Panc1 (cell line): ENCODE measurements around the gene FANCC. TPM values are rescaled to one million over a fixed set of nuclear protein-coding genes. Genes with fewer than 3 reads are reported as not detected.

Source experiments
- ATAC-seq: fragments of 200-7000 bp; cut with Tn5 transposase; 2 replicates; pipeline ENCODE4 v1.9.1; 2020; ENCODE audit warnings: mild to moderate bottlenecking, moderate library complexity
- BruUV-seq: library from RNA; stranded (reverse); fragments of 400-500 nt; replicated peaks from 2 replicates; lab custom pipeline; 2021; lab: Mats Ljungman, UMichigan
- CTCF ChIA-PET: fragments of 300-600 bp; sonication (Branson Sonifier 250); formaldehyde crosslinking; loops from one replicate; lab custom pipeline; 2022; ENCODE audit warnings: antibody characterized with exemption; lab: Charles Lee
- POLR2A ChIA-PET: fragments of 300-600 bp; sonication (Branson Sonifier 250); formaldehyde crosslinking; loops from one replicate; lab custom pipeline; 2022; ENCODE audit warnings: antibody characterized with exemption; lab: Charles Lee
- DNase-seq: peaks from one replicate; pipeline ENCODE4 v3.0.0-alpha.2; 2010; ENCODE audit warnings: low read depth, low spot score
- H3K27ac ChIP-seq: 2 replicates; pipeline ENCODE4 v1.5.1; 2011; ENCODE audit warnings: mild to moderate bottlenecking, low read length, inconsistent platforms
- H3K27me3 ChIP-seq: fragments of 200-500 bp; sonication (Bioruptor generic); 2 replicates; pipeline ENCODE4 v1.6.0; 2014; ENCODE audit warnings: low read length, inconsistent platforms; ENCODE audit not compliant: control insufficient read depth, insufficient read depth
- H3K36me3 ChIP-seq: fragments of 200-500 bp; sonication (Bioruptor generic); 2 replicates; pipeline ENCODE4 v1.5.1; 2014; ENCODE audit warnings: inconsistent platforms, mild to moderate bottlenecking, low read length, moderate library complexity; ENCODE audit not compliant: control insufficient read depth, insufficient read depth
- H3K4me1 ChIP-seq: 2 replicates; pipeline ENCODE4 v1.5.1; 2011; ENCODE audit warnings: inconsistent platforms, mild to moderate bottlenecking, low read length, moderate library complexity; ENCODE audit not compliant: control insufficient read depth, insufficient read depth
- H3K4me3 ChIP-seq, 2 experiments: 2 replicates each; pipeline ENCODE4 v1.5.1; 2011 to 2012; ENCODE audit warnings: low read depth in 2 of 2, low read length in 2 of 2, mild to moderate bottlenecking in 2 of 2, inconsistent platforms in 1 of 2, moderate library complexity in 1 of 2
- H3K9me3 ChIP-seq: fragments of 200-500 bp; sonication (Bioruptor generic); 2 replicates; pipeline ENCODE4 v1.5.1; 2014; ENCODE audit warnings: low read depth, mild to moderate bottlenecking, inconsistent platforms, low read length, moderate library complexity; ENCODE audit not compliant: control insufficient read depth, insufficient read depth
- CTCF ChIP-seq: fragments of 450-650 bp; IDR thresholded peaks from 2 replicates; pipeline ENCODE4 v1.5.1; 2017; ENCODE audit warnings: mild to moderate bottlenecking
- POLR2AphosphoS5 ChIP-seq: IDR thresholded peaks from 2 replicates; pipeline ENCODE4 v1.6.1; 2012; ENCODE audit warnings: mild to moderate bottlenecking, low read depth, low read length, moderate library complexity
- SIN3A ChIP-seq: IDR thresholded peaks from 2 replicates; pipeline ENCODE4 v1.6.1; 2012; ENCODE audit warnings: low read depth, mild to moderate bottlenecking, low read length, moderate library complexity, borderline replicate concordance; ENCODE audit not compliant: insufficient read depth
- TCF7L2 ChIP-seq: IDR thresholded peaks from 2 replicates; pipeline ENCODE4 v1.6.1; 2011; ENCODE audit warnings: mild to moderate bottlenecking, low read depth, low read length, inconsistent platforms
- in situ Hi-C: cut with HindIII; loops from 2 replicates; pipeline ENCODE4 v1.10.0; 2016; ENCODE audit warnings: low sequenced_read_pairs, low pct_unique_long_range_greater_than_20kb
- intact Hi-C: fragments of 100-400 bp; cut with micrococcal nuclease; formaldehyde crosslinking; loops from one replicate; pipeline ENCODE4 v1.10.0; 2022; ENCODE audit not compliant: unreplicated experiment
- total RNA-seq: library from RNA; stranded (reverse); gene quantifications from one replicate; pipeline ENCODE4 v1.2.1, GENCODE V29; 2021; ENCODE audit not compliant: unreplicated experiment
- TF ChIP-seq, protein P1 (sequence below), 2 experiments: IDR thresholded peaks; 2 replicates each; pipeline ENCODE4 v1.6.1; 2011 to 2012; ENCODE audit warnings: low read depth in 2 of 2, control low read depth in 1 of 2, low read length in 1 of 2, mild to moderate bottlenecking in 1 of 2, moderate library complexity in 1 of 2; ENCODE audit not compliant: insufficient read depth in 1 of 2

Gene FANCC
- total RNA-seq, 1 experiment from 2014 or later, result 17.8 TPM

GRCh38 chr9:95346021-95346420 lies 28.5 kb upstream of the FANCC start:
- ATAC-seq, result no peak
- CTCF ChIA-PET, result no interaction called here
- BruUV-seq, result no TSS peak
- Histone ChIP-seq H3K9me3 (no peaks in the 10 kb centered on the region), H3K27me3 (no peaks in the 10 kb centered on the region), H3K4me3 (no peak overlapping the region), H3K4me1 (no peaks in the 10 kb centered on the region), H3K27ac (no peak overlapping the region), H3K36me3 (no peaks in the 10 kb centered on the region)
- POLR2A ChIA-PET, result interaction anchor here (0.7 kb wide), 1 partner anchor 28 kb away, joined by 7 read pairs; no protein-coding TSS in a partner anchor
- intact Hi-C loops (no loop called here), in situ Hi-C loops (no loop called here)
- TF ChIP-seq POLR2AphosphoS5 (no peak), CTCF (no peak), SIN3A (no peak), TCF7L2 (no peak)
- TF ChIP-seq, protein P1, sequence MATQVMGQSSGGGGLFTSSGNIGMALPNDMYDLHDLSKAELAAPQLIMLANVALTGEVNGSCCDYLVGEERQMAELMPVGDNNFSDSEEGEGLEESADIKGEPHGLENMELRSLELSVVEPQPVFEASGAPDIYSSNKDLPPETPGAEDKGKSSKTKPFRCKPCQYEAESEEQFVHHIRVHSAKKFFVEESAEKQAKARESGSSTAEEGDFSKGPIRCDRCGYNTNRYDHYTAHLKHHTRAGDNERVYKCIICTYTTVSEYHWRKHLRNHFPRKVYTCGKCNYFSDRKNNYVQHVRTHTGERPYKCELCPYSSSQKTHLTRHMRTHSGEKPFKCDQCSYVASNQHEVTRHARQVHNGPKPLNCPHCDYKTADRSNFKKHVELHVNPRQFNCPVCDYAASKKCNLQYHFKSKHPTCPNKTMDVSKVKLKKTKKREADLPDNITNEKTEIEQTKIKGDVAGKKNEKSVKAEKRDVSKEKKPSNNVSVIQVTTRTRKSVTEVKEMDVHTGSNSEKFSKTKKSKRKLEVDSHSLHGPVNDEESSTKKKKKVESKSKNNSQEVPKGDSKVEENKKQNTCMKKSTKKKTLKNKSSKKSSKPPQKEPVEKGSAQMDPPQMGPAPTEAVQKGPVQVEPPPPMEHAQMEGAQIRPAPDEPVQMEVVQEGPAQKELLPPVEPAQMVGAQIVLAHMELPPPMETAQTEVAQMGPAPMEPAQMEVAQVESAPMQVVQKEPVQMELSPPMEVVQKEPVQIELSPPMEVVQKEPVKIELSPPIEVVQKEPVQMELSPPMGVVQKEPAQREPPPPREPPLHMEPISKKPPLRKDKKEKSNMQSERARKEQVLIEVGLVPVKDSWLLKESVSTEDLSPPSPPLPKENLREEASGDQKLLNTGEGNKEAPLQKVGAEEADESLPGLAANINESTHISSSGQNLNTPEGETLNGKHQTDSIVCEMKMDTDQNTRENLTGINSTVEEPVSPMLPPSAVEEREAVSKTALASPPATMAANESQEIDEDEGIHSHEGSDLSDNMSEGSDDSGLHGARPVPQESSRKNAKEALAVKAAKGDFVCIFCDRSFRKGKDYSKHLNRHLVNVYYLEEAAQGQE (IDR thresholded peaks at IDR 0.05; ENCODE audit: insufficient read depth in 1 of 2, low read depth in 2 of 2, low read length in 1 of 2), result no peak
- no peak for DNase-seq

- intact Hi-C loops (no loop called here), in situ Hi-C loops (no loop called here)
- DNase-seq (no peak), ATAC-seq (no peak)
- Histone ChIP-seq H3K27ac (no peak overlapping the region), H3K9me3 (no peaks in the 10 kb centered on the region), H3K36me3 (no peaks in the 10 kb centered on the region), H3K27me3 (no peaks in the 10 kb centered on the region), H3K4me3 (no peak overlapping the region), H3K4me1 (no peaks in the 10 kb centered on the region)
- no TSS peak for BruUV-seq
- TF ChIP-seq, protein P1 (IDR thresholded peaks at IDR 0.05; ENCODE audit: insufficient read depth in 1 of 2, low read depth in 2 of 2, low read length in 1 of 2), result no peak
- TF ChIP-seq POLR2AphosphoS5 (no peak), CTCF (no peak), SIN3A (no peak), TCF7L2 (no peak)
- ChIA-PET CTCF (no interaction called here), POLR2A (no interaction called here)
Observed at GRCh38 chr9:95344735-95345325, 27.3 kb upstream of the FANCC start.
